ENCODE data around the gene TXNDC5. TPM values are rescaled to one million over a fixed set of nuclear protein-coding genes. Genes with fewer than 3 reads are reported as not detected.
A peak's percentile ranks its signal among the peaks of the same experiment; 100 is the strongest.

Gene TXNDC5
- 100 to 1,000 TPM; 130 to 212 (median 182) TPM for total RNA-seq

- ATAC-seq (ENCODE audit: low FRiP score): peak; percentile 91
- DNase-seq (ENCODE audit: low spot score): peak; percentile 54
- no peak for TF ChIP-seq CTCF (IDR thresholded peaks at IDR 0.05)
Observed at GRCh38 chr6:7910654-7911344, at the start of gene TXNDC5. Gene TXNDC5, minus strand, starts transcription at chr6:7910788. Its CDS starts 12 bp downstream, at chr6:7910776.

- DNase-seq (ENCODE audit: low spot score) (no peak), ATAC-seq (ENCODE audit: low FRiP score) (no peak)
- TF ChIP-seq CTCF (IDR thresholded peaks at IDR 0.05): no peak
Observed at GRCh38 chr6:7960141-7960540, 49.6 kb upstream of the TXNDC5 start.

GRCh38 chr6:7959453-7959852 is 48.9 kb upstream of the TXNDC5 start:
- ATAC-seq (ENCODE audit: low FRiP score): no peak
- DNase-seq (ENCODE audit: low spot score): no peak

GRCh38 chr6:7958464-7958863 is 47.9 kb upstream of the TXNDC5 start:
- DNase-seq (ENCODE audit: low spot score): no peak
- ATAC-seq (ENCODE audit: low FRiP score): no peak
- no peak for TF ChIP-seq CTCF (IDR thresholded peaks at IDR 0.05)

More at GRCh38 chr6:7959453-7959852, 48.9 kb upstream of the TXNDC5 start:
- no peak for TF ChIP-seq CTCF (IDR thresholded peaks at IDR 0.05)

- no peak for TF ChIP-seq CTCF (IDR thresholded peaks at IDR 0.05)
Observed at GRCh38 chr6:7956257-7956656, 45.7 kb upstream of the TXNDC5 start.

GRCh38 chr6:7954477-7955200 is 44.1 kb upstream of the TXNDC5 start:
- ATAC-seq (ENCODE audit: low FRiP score) (no peak), DNase-seq (ENCODE audit: low spot score) (no peak)
- TF ChIP-seq CTCF (IDR thresholded peaks at IDR 0.05): no peak

More at GRCh38 chr6:7956257-7956656, 45.7 kb upstream of the TXNDC5 start:
- ATAC-seq (ENCODE audit: low FRiP score) (no peak), DNase-seq (ENCODE audit: low spot score) (no peak)

All from omental fat pad (tissue), 4 donors.